ENCODE results near the gene TMEM62. TPM values are rescaled to one million over a fixed set of nuclear protein-coding genes. Genes with fewer than 3 reads are reported as not detected.

The TMEM62 gene
- total RNA-seq, 1 donor from 2014 or later, result 11.5 TPM

DNA sequence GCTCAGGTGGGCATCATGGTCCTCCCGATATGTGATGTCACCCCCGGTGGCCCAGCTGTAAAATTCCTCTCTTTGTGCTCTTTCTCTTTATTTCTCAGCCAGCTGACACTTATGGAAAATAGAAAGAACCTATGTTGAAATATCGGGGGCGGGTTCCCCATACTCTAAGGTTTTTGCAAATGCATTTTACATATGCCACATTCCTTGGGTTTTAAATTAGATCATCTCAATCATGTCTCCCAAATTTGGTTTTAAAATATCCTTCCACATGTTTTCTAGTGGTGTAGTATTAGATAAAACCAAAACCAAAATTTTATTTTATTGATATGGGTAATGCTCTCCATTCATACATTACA is 4.4 kb upstream of the TMEM62 start:
- H3K36me3 Mint-ChIP-seq, result peaks cover 4% of the 10 kb centered on the region
- TF ChIP-seq, protein P1, sequence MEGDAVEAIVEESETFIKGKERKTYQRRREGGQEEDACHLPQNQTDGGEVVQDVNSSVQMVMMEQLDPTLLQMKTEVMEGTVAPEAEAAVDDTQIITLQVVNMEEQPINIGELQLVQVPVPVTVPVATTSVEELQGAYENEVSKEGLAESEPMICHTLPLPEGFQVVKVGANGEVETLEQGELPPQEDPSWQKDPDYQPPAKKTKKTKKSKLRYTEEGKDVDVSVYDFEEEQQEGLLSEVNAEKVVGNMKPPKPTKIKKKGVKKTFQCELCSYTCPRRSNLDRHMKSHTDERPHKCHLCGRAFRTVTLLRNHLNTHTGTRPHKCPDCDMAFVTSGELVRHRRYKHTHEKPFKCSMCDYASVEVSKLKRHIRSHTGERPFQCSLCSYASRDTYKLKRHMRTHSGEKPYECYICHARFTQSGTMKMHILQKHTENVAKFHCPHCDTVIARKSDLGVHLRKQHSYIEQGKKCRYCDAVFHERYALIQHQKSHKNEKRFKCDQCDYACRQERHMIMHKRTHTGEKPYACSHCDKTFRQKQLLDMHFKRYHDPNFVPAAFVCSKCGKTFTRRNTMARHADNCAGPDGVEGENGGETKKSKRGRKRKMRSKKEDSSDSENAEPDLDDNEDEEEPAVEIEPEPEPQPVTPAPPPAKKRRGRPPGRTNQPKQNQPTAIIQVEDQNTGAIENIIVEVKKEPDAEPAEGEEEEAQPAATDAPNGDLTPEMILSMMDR (conservative IDR thresholded peaks at IDR 0.05), result no peak
- peaks cover 8% of the 10 kb centered on the region for H3K4me1 Mint-ChIP-seq (ENCODE audit: unreplicated experiment)
- H3K9me3 Mint-ChIP-seq, result peaks cover 6% of the 10 kb centered on the region
- peaks cover 10% of the 10 kb centered on the region for H3K27me3 Mint-ChIP-seq
- peak overlapping the region; percentile 8 for H3K27ac Mint-ChIP-seq
- DNase-seq (ENCODE audit: extremely low spot score, unreplicated experiment), result no peak
- no peak overlapping the region for H3K4me3 Mint-ChIP-seq

- TF ChIP-seq, protein P1 (conservative IDR thresholded peaks at IDR 0.05), result no peak
- H3K4me3 Mint-ChIP-seq, result peak overlapping the region; percentile 90
- peak overlapping the region; percentile 91 for H3K27ac Mint-ChIP-seq
- H3K27me3 Mint-ChIP-seq, result peaks cover 12% of the 10 kb centered on the region
- H3K4me1 Mint-ChIP-seq (ENCODE audit: unreplicated experiment), result peaks cover 6% of the 10 kb centered on the region
- H3K36me3 Mint-ChIP-seq, result peaks cover 8% of the 10 kb centered on the region
- peaks cover 6% of the 10 kb centered on the region for H3K9me3 Mint-ChIP-seq
- no peak for DNase-seq (ENCODE audit: extremely low spot score, unreplicated experiment)
These were observed 456 bp upstream of the TMEM62 start for GRCh38 chr15:43132830-43133429.

DNA sequence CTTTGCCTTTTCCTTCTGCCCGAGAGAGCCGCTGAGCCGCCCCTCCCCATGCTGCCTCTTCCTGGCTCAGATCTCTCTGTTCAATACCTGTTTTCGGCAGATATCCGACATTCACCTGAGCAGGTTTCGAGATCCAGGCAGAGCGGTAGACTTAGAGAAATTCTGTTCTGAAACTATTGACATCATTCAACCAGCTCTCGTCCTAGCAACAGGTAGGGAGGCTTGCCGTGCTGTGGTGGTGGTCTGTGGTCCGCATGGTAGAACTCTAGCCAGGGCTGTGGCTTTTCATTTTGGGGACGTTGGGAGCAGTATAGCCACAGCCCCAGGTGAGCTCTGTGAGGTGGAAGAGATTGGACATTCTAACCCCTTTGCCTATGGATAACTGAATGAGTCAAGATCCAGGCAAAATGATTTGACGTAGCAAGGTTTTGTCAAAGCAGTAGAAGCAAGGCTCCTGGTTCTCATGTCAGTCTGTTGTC is 810 bp downstream of the TMEM62 start:
- DNase-seq (ENCODE audit: extremely low spot score, unreplicated experiment), result no peak
- Mint-ChIP-seq H3K9me3 (peaks cover 5% of the 10 kb centered on the region), H3K27ac (peak overlapping the region; percentile 92), H3K27me3 (peaks cover 12% of the 10 kb centered on the region), H3K4me3 (peak overlapping the region; percentile 92), H3K4me1 (ENCODE audit: unreplicated experiment) (peaks cover 3% of the 10 kb centered on the region), H3K36me3 (peaks cover 15% of the 10 kb centered on the region)
- TF ChIP-seq, protein P1 (conservative IDR thresholded peaks at IDR 0.05), result no peak

DNA sequence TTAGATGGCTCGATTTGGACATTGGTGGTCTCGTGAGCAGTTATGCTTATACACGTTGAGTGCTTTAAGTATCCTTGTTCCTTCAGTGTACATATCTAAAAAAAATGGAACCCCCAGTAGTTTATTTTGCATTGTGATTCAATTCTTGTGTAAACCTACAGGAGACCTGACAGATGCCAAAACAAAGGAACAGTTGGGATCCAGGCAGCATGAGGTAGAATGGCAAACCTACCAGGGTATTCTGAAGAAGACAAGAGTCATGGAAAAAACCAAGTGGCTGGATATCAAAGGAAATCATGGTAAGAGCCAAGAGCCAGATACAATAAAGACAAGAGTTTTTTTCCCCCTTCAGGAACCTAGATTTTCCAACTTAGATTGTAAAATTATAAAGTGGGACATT is 2.0 kb downstream of the TMEM62 start:
- no peaks in the 10 kb centered on the region for H3K9me3 Mint-ChIP-seq
- peaks cover 17% of the 10 kb centered on the region for H3K36me3 Mint-ChIP-seq
- no peak overlapping the region for H3K27ac Mint-ChIP-seq
- peak overlapping the region; percentile 17 for H3K4me3 Mint-ChIP-seq
- H3K27me3 Mint-ChIP-seq, result peaks cover 12% of the 10 kb centered on the region
- TF ChIP-seq, protein P1 (conservative IDR thresholded peaks at IDR 0.05), result no peak
- peaks cover 3% of the 10 kb centered on the region for H3K4me1 Mint-ChIP-seq (ENCODE audit: unreplicated experiment)
- no peak for DNase-seq (ENCODE audit: extremely low spot score, unreplicated experiment)

- DNase-seq (ENCODE audit: extremely low spot score, unreplicated experiment), result no peak
- Mint-ChIP-seq H3K9me3 (no peaks in the 10 kb centered on the region), H3K4me1 (ENCODE audit: unreplicated experiment) (no peaks in the 10 kb centered on the region), H3K36me3 (peaks cover 18% of the 10 kb centered on the region), H3K27me3 (no peaks in the 10 kb centered on the region), H3K4me3 (no peak overlapping the region), H3K27ac (no peak overlapping the region)
- TF ChIP-seq, protein P1 (conservative IDR thresholded peaks at IDR 0.05), result no peak
These were observed 10.0 kb downstream of the TMEM62 start for GRCh38 chr15:43143203-43143941.

Measured in type B pancreatic cell (in vitro differentiated cells).